ENCODE data around the gene WNT4. TPM values are rescaled to one million over a fixed set of nuclear protein-coding genes. Genes with fewer than 3 reads are reported as not detected.

The WNT4 gene
- total RNA-seq, 1 donor, result under 0.01 TPM

GRCh38 chr1:22176258-22176657 is 33.4 kb upstream of the WNT4 start:
- Histone ChIP-seq H3K4me3 (ENCODE audit: insufficient read depth, low read length) (no peak overlapping the region), H3K36me3 (ENCODE audit: insufficient read depth, low read length) (no peaks in the 10 kb centered on the region), H4K20me1 (ENCODE audit: insufficient read depth, low read length) (no peaks in the 10 kb centered on the region), H3K27me3 (ENCODE audit: insufficient read depth, low read length) (peaks cover 16% of the 10 kb centered on the region), H2AFZ (ENCODE audit: low read length) (no peak overlapping the region), H3K4me1 (ENCODE audit: insufficient read depth, low read length) (no peaks in the 10 kb centered on the region), H3K4me2 (ENCODE audit: insufficient read depth, low read length) (no peak overlapping the region), H3K9me3 (ENCODE audit: low read depth, low read length) (no peaks in the 10 kb centered on the region), H3K79me2 (ENCODE audit: insufficient read depth, low read length) (no peaks in the 10 kb centered on the region), H3K27ac (ENCODE audit: low read depth, low read length) (no peak overlapping the region)
- TF ChIP-seq, protein P1, sequence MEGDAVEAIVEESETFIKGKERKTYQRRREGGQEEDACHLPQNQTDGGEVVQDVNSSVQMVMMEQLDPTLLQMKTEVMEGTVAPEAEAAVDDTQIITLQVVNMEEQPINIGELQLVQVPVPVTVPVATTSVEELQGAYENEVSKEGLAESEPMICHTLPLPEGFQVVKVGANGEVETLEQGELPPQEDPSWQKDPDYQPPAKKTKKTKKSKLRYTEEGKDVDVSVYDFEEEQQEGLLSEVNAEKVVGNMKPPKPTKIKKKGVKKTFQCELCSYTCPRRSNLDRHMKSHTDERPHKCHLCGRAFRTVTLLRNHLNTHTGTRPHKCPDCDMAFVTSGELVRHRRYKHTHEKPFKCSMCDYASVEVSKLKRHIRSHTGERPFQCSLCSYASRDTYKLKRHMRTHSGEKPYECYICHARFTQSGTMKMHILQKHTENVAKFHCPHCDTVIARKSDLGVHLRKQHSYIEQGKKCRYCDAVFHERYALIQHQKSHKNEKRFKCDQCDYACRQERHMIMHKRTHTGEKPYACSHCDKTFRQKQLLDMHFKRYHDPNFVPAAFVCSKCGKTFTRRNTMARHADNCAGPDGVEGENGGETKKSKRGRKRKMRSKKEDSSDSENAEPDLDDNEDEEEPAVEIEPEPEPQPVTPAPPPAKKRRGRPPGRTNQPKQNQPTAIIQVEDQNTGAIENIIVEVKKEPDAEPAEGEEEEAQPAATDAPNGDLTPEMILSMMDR (IDR thresholded peaks at IDR 0.05; ENCODE audit: extremely low read depth, low read depth, low read length), result no peak
- no peak for DNase-seq (ENCODE audit: insufficient read length, low spot score, missing footprints)

DNA sequence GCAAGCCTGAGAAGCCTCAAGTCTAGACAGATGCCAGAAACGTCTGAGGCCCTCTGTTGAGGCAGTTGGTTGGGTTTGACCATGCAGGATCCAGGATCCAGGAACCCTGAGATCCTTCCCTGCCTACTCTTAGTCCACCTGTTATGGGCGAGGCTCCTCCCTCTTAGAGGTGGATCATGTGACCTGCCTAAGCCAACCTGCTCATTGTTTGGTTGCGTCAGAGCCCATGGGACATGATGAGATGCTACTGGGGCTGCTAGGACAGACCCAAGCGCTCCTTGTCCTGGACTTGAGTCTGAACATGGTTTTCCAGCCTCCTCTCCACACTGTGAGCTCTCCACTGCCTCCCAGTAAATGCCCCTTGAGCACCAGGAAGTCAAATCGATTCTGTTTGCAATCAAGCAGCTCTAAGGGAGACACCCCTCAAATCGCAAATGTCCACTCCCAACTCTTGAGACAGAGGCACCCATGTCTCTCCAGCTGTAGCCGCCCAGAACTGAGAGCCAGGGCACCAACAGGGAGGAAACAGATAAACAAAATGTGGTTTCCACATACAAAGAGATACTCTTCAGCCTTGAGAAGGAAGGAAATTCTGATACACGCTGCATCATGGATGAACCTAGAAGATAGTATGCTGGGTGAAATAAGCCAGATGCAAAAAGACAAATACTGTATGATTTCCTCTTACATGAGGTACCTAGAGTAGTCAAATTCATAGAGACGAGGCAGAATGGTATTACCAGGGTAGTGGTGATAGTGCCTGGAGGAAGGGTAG is 31.7 kb upstream of the WNT4 start:
- Histone ChIP-seq H3K27ac (ENCODE audit: low read depth, low read length) (no peak overlapping the region), H3K27me3 (ENCODE audit: insufficient read depth, low read length) (peaks cover 14% of the 10 kb centered on the region), H3K9me3 (ENCODE audit: low read depth, low read length) (no peaks in the 10 kb centered on the region), H3K4me1 (ENCODE audit: insufficient read depth, low read length) (no peaks in the 10 kb centered on the region), H4K20me1 (ENCODE audit: insufficient read depth, low read length) (no peaks in the 10 kb centered on the region), H2AFZ (ENCODE audit: low read length) (no peak overlapping the region), H3K4me3 (ENCODE audit: insufficient read depth, low read length) (no peak overlapping the region), H3K36me3 (ENCODE audit: insufficient read depth, low read length) (no peaks in the 10 kb centered on the region), H3K4me2 (ENCODE audit: insufficient read depth, low read length) (no peak overlapping the region), H3K79me2 (ENCODE audit: insufficient read depth, low read length) (no peaks in the 10 kb centered on the region)
- no peak for DNase-seq (ENCODE audit: insufficient read length, low spot score, missing footprints)
- TF ChIP-seq, protein P1 (IDR thresholded peaks at IDR 0.05; ENCODE audit: extremely low read depth, low read depth, low read length), result no peak

DNA sequence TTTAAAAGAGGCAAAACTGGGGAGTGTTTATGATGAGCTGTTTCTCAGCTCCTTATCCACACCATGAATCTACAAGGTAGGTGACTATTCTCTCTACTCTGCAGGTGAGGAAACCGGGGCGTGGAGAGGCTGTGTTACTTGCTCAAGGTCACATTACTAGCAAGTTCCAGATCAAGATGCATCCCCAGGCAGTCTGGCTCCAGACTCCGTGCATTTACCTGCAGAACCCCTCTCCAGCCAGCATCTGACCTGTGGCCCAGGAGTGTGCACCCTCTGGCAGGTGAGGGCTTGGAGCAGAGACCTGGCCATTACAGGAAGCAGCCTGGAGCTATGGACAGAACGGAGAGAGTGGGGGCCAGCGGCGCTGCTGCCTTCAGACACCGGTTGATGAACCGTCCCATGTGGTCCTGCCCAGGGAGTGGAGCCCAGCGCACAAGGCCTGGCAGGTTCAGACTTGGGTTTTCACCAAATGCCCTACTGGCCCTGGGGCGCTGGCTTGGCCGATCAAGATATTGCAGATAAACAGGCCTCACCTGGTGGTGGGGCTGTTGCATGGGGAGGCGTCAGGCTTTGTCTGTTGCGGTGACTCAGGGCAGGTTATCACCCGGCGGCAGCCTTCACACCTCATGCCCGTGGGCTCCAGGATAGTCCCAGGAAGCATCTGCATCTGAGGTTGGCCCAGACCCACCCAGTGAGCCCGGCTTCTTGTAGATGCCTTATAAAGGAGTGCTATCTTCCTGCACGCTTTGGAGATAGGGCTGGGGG is 29.2 kb upstream of the WNT4 start:
- Histone ChIP-seq H3K4me1 (ENCODE audit: insufficient read depth, low read length) (no peaks in the 10 kb centered on the region), H3K4me3 (ENCODE audit: insufficient read depth, low read length) (no peak overlapping the region), H3K79me2 (ENCODE audit: insufficient read depth, low read length) (no peaks in the 10 kb centered on the region), H3K27me3 (ENCODE audit: insufficient read depth, low read length) (peaks cover 9% of the 10 kb centered on the region), H4K20me1 (ENCODE audit: insufficient read depth, low read length) (no peaks in the 10 kb centered on the region), H3K9me3 (ENCODE audit: low read depth, low read length) (no peaks in the 10 kb centered on the region), H2AFZ (ENCODE audit: low read length) (no peak overlapping the region), H3K27ac (ENCODE audit: low read depth, low read length) (no peak overlapping the region), H3K36me3 (ENCODE audit: insufficient read depth, low read length) (no peaks in the 10 kb centered on the region), H3K4me2 (ENCODE audit: insufficient read depth, low read length) (no peak overlapping the region)
- no peak for DNase-seq (ENCODE audit: insufficient read length, low spot score, missing footprints)
- TF ChIP-seq, protein P1 (IDR thresholded peaks at IDR 0.05; ENCODE audit: extremely low read depth, low read depth, low read length), result no peak

DNA sequence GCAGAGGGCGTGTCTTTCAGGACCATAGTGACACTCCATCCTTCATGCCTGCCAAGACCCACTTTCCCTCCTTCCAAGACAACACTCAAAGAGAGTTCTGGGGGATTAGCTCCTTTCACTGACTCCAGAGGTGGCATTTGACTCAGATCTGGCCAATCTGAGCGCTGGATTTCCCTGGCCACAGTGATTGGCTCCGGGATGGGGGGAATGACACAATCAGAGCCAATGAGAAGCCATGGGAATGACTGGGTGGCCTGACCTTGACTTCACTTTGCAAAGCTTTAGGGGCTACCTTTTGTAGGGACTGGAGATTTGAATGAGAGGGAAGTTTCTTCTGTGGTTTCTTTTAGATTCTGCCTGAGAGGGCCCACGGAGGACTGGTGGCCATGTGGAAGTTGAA is 26.9 kb upstream of the WNT4 start:
- H3K27ac ChIP-seq (ENCODE audit: low read depth, low read length), result no peak overlapping the region
- no peak for DNase-seq (ENCODE audit: insufficient read length, low spot score, missing footprints)
- no peak overlapping the region for H3K4me2 ChIP-seq (ENCODE audit: insufficient read depth, low read length)
- H3K36me3 ChIP-seq (ENCODE audit: insufficient read depth, low read length), result no peaks in the 10 kb centered on the region
- no peaks in the 10 kb centered on the region for H4K20me1 ChIP-seq (ENCODE audit: insufficient read depth, low read length)
- H3K27me3 ChIP-seq (ENCODE audit: insufficient read depth, low read length), result peaks cover 6% of the 10 kb centered on the region
- no peak overlapping the region for H3K4me3 ChIP-seq (ENCODE audit: insufficient read depth, low read length)
- H3K4me1 ChIP-seq (ENCODE audit: insufficient read depth, low read length), result no peaks in the 10 kb centered on the region
- no peaks in the 10 kb centered on the region for H3K79me2 ChIP-seq (ENCODE audit: insufficient read depth, low read length)
- no peaks in the 10 kb centered on the region for H3K9me3 ChIP-seq (ENCODE audit: low read depth, low read length)
- TF ChIP-seq, protein P1 (IDR thresholded peaks at IDR 0.05; ENCODE audit: extremely low read depth, low read depth, low read length), result no peak
- H2AFZ ChIP-seq (ENCODE audit: low read length), result no peak overlapping the region

Measured in osteoblast (primary cell).